ENCODE measurements around the gene FSTL3. TPM values are rescaled to one million over a fixed set of nuclear protein-coding genes. Genes with fewer than 3 reads are reported as not detected.

The FSTL3 gene
- total and polyA plus RNA-seq, 12 donors: 87.4 to 464 (median 176) TPM

GRCh38 chr19:648904-649801, 27.0 kb upstream of the FSTL3 start:
- Histone ChIP-seq H3K27ac (no peak overlapping the region), H3K9me3 (replicated peaks in 1 of 3) (no peaks in the 10 kb centered on the region), H3K4me3 (no peak overlapping the region), H3K36me3 (replicated peaks in 1 of 2) (peaks cover 0 to 68% of the 10 kb centered on the region in 2 donors), H3K27me3 (no peaks in the 10 kb centered on the region), H3K4me1 (replicated peaks in 1 of 2) (no peaks in the 10 kb centered on the region)
- WGBS, 4 donors: 83 to 91% (median 89%) methylated on average over 12 to 53 of the region's 53 CpGs
- no peak for DNase-seq
- intact Hi-C loops (cut with DNase I): no loop called here
- TF ChIP-seq CTCF (IDR thresholded peaks at IDR 0.05) (no peak), POLR2A (IDR thresholded peaks at IDR 0.05) (no peak)

- Histone ChIP-seq H3K36me3 (replicated peaks in 1 of 2) (peaks cover 0 to 68% of the 10 kb centered on the region in 2 donors), H3K4me1 (replicated peaks in 1 of 2) (no peaks in the 10 kb centered on the region), H3K27me3 (no peaks in the 10 kb centered on the region), H3K9me3 (replicated peaks in 1 of 3) (no peaks in the 10 kb centered on the region), H3K27ac (no peak overlapping the region), H3K4me3 (no peak overlapping the region)
- DNase-seq: no peak
- WGBS, 4 donors: 89 to 93% (median 93%) methylated on average over 8 to 11 of the region's 11 CpGs
- TF ChIP-seq POLR2A (IDR thresholded peaks at IDR 0.05) (no peak), CTCF (IDR thresholded peaks at IDR 0.05) (no peak)
- intact Hi-C loops (cut with DNase I): no loop called here
These were observed 26.1 kb upstream of the FSTL3 start for GRCh38 chr19:650121-650520.

- WGBS, 4 donors: 92 to 94% (median 93%) methylated on average over 25 to 58 of the region's 58 CpGs
- TF ChIP-seq CTCF (IDR thresholded peaks at IDR 0.05): no peak
- TF ChIP-seq POLR2A (IDR thresholded peaks at IDR 0.05): no peak
- H3K36me3 ChIP-seq (replicated peaks in 1 of 2): peaks cover 0 to 66% of the 10 kb centered on the region in 2 donors
- no peak overlapping the region for H3K4me3 ChIP-seq
- no peaks in the 10 kb centered on the region for H3K27me3 ChIP-seq
- H3K27ac ChIP-seq: no peak overlapping the region
- DNase-seq: no peak
- intact Hi-C loops (cut with DNase I): no loop called here
- no peaks in the 10 kb centered on the region for H3K9me3 ChIP-seq (replicated peaks in 1 of 3)
- H3K4me1 ChIP-seq (replicated peaks in 1 of 2): no peaks in the 10 kb centered on the region
These were observed 24.9 kb upstream of the FSTL3 start for GRCh38 chr19:651114-651818.

- Histone ChIP-seq H3K4me3 (no peak overlapping the region), H3K27ac (no peak overlapping the region), H3K4me1 (replicated peaks in 1 of 2) (peaks cover 0 to 1% of the 10 kb centered on the region in 2 donors), H3K27me3 (no peaks in the 10 kb centered on the region), H3K9me3 (replicated peaks in 1 of 3) (no peaks in the 10 kb centered on the region), H3K36me3 (replicated peaks in 1 of 2) (peaks cover 0 to 59% of the 10 kb centered on the region in 2 donors)
- intact Hi-C loops (cut with DNase I): no loop called here
- no peak for DNase-seq
- TF ChIP-seq CTCF (IDR thresholded peaks at IDR 0.05) (no peak), POLR2A (IDR thresholded peaks at IDR 0.05) (no peak)
- 81 to 86% (median 84%) methylated on average over 16 to 24 of the region's 24 CpGs for WGBS, 4 donors
These were observed 24.2 kb upstream of the FSTL3 start for GRCh38 chr19:651991-652390.
